Activated B cell treated with CpG ODN at 0.5 μM for 24 hours (primary cell): ENCODE data around the gene SIRT7. TPM values are rescaled to one million over a fixed set of nuclear protein-coding genes. Genes with fewer than 3 reads are reported as not detected.

Experiments
- ATAC-seq: fragments of 200-7000 bp; cut with Tn5 transposase; one replicate; pipeline ENCODE4 v1.10.0; 2021; ENCODE audit warnings: low read depth, mild to moderate bottlenecking, moderate library complexity
- CTCF ChIA-PET: fragments of 350-600 bp; sonication (Branson Sonifier 250); formaldehyde crosslinking; loops from one replicate; lab custom pipeline; 2021; ENCODE audit warnings: antibody characterized with exemption; lab: Charles Lee
- POLR2A ChIA-PET: fragments of 350-600 bp; sonication (Branson Sonifier 250); formaldehyde crosslinking; loops from one replicate; lab custom pipeline; 2021; ENCODE audit warnings: antibody characterized with exemption; lab: Charles Lee
- DNase-seq: peaks from one replicate; pipeline ENCODE4 v3.0.0; 2022
- H3K27ac Mint-ChIP-seq: one replicate; pipeline ENCODE4 v1.8.0; 2020; ENCODE audit warnings: mixed read lengths
- H3K27me3 Mint-ChIP-seq: one replicate; pipeline ENCODE4 v1.8.0; 2021; ENCODE audit warnings: mixed read lengths
- H3K36me3 Mint-ChIP-seq: one replicate; pipeline ENCODE4 v1.8.0; 2021; ENCODE audit warnings: low read depth, mixed read lengths
- H3K4me1 Mint-ChIP-seq: one replicate; pipeline ENCODE4 v1.8.0; 2021; ENCODE audit warnings: mixed read lengths
- H3K4me3 Mint-ChIP-seq: one replicate; pipeline ENCODE4 v1.8.0; 2020; ENCODE audit warnings: mild to moderate bottlenecking, mixed read lengths
- H3K9me3 Mint-ChIP-seq: one replicate; pipeline ENCODE4 v1.8.0; 2020; ENCODE audit warnings: mixed read lengths
- intact Hi-C: fragments of 100-400 bp; cut with micrococcal nuclease; formaldehyde crosslinking; loops from one replicate; pipeline ENCODE4 v1.15.1; 2024
- total RNA-seq: library from RNA; stranded (reverse); gene quantifications from 2 replicates; pipeline ENCODE4 v1.2.3, GENCODE V29; 2022
- TF ChIP-seq, protein P1 (sequence below): fragments of 200-600 bp; IDR thresholded peaks from one replicate; pipeline ENCODE4 v1.8.0; 2022; ENCODE audit warnings: antibody characterized with exemption, mild to moderate bottlenecking

SIRT7 gene
- total RNA-seq, 1 donor from 2014 or later = 66.4 TPM

DNA sequence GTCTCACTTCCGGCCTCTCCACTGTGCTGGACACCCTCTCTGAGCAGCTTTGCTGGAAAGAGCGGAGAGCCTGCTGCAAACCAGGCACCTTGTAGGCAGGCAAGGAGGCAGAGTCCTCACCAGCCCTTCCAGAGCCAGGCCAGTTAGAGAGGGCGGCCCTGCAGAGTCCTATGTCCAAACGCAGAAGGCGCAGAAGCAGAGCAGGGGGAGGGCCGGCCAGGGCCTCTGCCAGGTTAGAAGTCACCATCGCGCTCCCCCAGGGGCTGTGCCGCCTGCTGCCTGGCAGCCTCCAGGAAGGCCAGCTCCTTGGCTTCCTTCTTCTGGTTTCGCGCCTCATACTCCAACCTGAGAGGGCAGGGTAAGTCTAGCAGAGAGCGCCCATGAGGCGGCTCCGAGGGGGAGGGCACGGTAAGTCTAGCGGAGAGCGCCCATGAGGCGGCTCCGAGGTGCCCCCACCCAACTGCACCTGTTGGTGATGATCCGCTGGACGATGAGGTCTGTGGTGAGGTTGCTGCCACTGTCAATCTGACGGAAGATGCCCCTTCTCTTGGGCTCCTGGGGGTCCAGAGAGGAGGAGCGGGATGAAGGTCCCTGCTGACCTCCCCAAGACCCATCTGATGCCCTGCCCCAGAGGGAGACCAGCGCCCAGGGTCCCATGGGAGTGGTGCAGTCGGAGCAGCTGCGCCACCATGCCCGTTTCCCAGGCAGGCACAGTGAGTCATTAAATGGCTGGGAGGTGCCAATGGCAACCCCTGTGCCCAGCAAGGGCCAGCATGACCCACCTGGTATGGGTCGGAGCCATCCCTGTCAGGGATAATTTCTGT lies 13.2 kb downstream of the SIRT7 start:
- no peak overlapping the region for H3K27ac Mint-ChIP-seq
- peaks cover 5% of the 10 kb centered on the region for H3K4me1 Mint-ChIP-seq
- H3K4me3 Mint-ChIP-seq = no peak overlapping the region
- H3K36me3 Mint-ChIP-seq = peaks cover 29% of the 10 kb centered on the region
- intact Hi-C loops = no loop called here
- H3K27me3 Mint-ChIP-seq = peaks cover 10% of the 10 kb centered on the region
- no peak for DNase-seq
- H3K9me3 Mint-ChIP-seq = no peaks in the 10 kb centered on the region
- ChIA-PET POLR2A (no interaction called here), CTCF (no interaction called here)
- ATAC-seq = no peak
- TF ChIP-seq, protein P1, sequence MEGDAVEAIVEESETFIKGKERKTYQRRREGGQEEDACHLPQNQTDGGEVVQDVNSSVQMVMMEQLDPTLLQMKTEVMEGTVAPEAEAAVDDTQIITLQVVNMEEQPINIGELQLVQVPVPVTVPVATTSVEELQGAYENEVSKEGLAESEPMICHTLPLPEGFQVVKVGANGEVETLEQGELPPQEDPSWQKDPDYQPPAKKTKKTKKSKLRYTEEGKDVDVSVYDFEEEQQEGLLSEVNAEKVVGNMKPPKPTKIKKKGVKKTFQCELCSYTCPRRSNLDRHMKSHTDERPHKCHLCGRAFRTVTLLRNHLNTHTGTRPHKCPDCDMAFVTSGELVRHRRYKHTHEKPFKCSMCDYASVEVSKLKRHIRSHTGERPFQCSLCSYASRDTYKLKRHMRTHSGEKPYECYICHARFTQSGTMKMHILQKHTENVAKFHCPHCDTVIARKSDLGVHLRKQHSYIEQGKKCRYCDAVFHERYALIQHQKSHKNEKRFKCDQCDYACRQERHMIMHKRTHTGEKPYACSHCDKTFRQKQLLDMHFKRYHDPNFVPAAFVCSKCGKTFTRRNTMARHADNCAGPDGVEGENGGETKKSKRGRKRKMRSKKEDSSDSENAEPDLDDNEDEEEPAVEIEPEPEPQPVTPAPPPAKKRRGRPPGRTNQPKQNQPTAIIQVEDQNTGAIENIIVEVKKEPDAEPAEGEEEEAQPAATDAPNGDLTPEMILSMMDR = no peak

DNA sequence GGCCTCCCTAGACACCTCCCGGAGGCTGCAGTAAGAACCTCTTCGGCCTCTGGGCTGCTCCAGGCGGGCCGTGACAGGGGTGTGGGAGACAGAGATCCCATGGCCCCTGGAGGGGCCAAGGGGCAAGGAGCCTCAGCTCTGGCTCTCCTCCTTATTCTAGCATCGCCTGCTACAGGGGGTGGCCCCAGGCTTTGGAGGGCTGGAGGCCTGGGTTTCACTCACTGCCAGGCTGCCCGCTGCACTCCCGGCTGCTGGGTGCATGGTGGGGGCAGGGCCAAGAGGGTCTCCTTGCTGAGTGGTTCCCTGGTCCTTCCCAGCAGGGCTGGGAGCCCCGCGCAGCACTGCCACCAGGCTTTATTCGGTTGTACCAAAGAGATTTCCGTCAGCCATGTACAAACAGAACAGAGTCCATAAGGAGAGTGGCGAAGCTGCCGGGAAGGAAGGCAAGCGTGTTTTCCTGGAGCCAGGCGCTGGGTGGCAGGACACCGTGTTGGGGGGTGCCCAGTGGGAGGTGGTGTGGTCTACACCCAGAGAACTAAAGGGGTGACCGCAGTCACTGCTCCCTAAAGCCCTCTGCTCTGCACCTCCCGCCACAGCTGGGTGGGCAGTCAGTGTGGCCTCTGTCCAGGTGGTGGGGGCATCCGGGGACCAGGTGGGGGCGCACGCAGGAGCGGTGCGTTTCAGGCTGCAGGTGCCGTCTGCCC lies 13.9 kb downstream of the SIRT7 start:
- H3K36me3 Mint-ChIP-seq = peaks cover 32% of the 10 kb centered on the region

GRCh38 chr17:81903415-81903831 lies 14.6 kb downstream of the SIRT7 start:
- Mint-ChIP-seq H3K27me3 (peaks cover 10% of the 10 kb centered on the region), H3K27ac (no peak overlapping the region), H3K9me3 (no peaks in the 10 kb centered on the region), H3K4me1 (peaks cover 5% of the 10 kb centered on the region), H3K36me3 (peaks cover 37% of the 10 kb centered on the region), H3K4me3 (no peak overlapping the region)
- intact Hi-C loops = no loop called here
- TF ChIP-seq, protein P1 = no peak
- ChIA-PET CTCF (no interaction called here), POLR2A (interaction anchor here (0.6 to 1.4 kb wide), 2 partner anchors 24 to 70 kb away, joined by 3 read pairs; partner anchors contain the start of genes MAFG and MCRIP1)
- no peak for ATAC-seq
- no peak for DNase-seq

More for the DNA sequence above, 13.9 kb downstream of the SIRT7 start:
- no peaks in the 10 kb centered on the region for H3K9me3 Mint-ChIP-seq
- H3K4me3 Mint-ChIP-seq = no peak overlapping the region
- intact Hi-C loops = no loop called here
- H3K27me3 Mint-ChIP-seq = peaks cover 10% of the 10 kb centered on the region
- peaks cover 5% of the 10 kb centered on the region for H3K4me1 Mint-ChIP-seq
- ChIA-PET CTCF (no interaction called here), POLR2A (no interaction called here)
- ATAC-seq = no peak
- no peak for DNase-seq
- no peak overlapping the region for H3K27ac Mint-ChIP-seq
- TF ChIP-seq, protein P1 = no peak

- peak; percentile 26 for ATAC-seq
- ChIA-PET CTCF (no interaction called here), POLR2A (interaction anchor here (0.6 to 1.4 kb wide), 2 partner anchors 25 to 70 kb away, joined by 3 read pairs; partner anchors contain the start of genes MAFG and MCRIP1)
- H3K27me3 Mint-ChIP-seq = peaks cover 10% of the 10 kb centered on the region
- peaks cover 37% of the 10 kb centered on the region for H3K36me3 Mint-ChIP-seq
- TF ChIP-seq, protein P1 = no peak
- intact Hi-C loops = no loop called here
- no peaks in the 10 kb centered on the region for H3K9me3 Mint-ChIP-seq
- H3K4me3 Mint-ChIP-seq = no peak overlapping the region
- peaks cover 5% of the 10 kb centered on the region for H3K4me1 Mint-ChIP-seq
- no peak overlapping the region for H3K27ac Mint-ChIP-seq
- DNase-seq = no peak
These were observed 15.1 kb downstream of the SIRT7 start for GRCh38 chr17:81902653-81903414.
